ENCODE measurements around the gene NFIX.
"Not testable (repeated sequence)": the region's sequence is repeated elsewhere in the genome, so short reads cannot be mapped to it uniquely, and the experiment has no call there.

NFIX gene

GRCh38 chr19:12994701-12995595 lies at the start of gene NFIX:
TSS of gene NFIX (plus strand) at chr19:12995475. CDS start at chr19:12995838, 363 bp downstream.
- no peak for DNase-seq

- DNase-seq = peak; percentile 95 to 97
Observed at GRCh38 chr19:12945479-12946091, 49.7 kb upstream of the NFIX start, which contains the start of gene RAD23A. TSS of gene RAD23A (plus strand) at chr19:12945862. CDS start at chr19:12945949, 87 bp downstream.

GRCh38 chr19:12946092-12946721 lies 49.1 kb upstream of the NFIX start:
- DNase-seq = peak; percentile 16 to 64

GRCh38 chr19:12946731-12947496 lies 48.4 kb upstream of the NFIX start:
- no peak for DNase-seq

- DNase-seq = no peak
Observed at GRCh38 chr19:12947702-12948611, 47.3 kb upstream of the NFIX start.

- DNase-seq = no peak
Observed at GRCh38 chr19:12948612-12949362, 46.5 kb upstream of the NFIX start.

- DNase-seq = no peak
Observed at GRCh38 chr19:12949363-12950283, 45.7 kb upstream of the NFIX start.

GRCh38 chr19:12952050-12952449 lies 43.2 kb upstream of the NFIX start:
- not testable (repeated sequence) for DNase-seq

GRCh38 chr19:12952488-12953137 lies 42.7 kb upstream of the NFIX start:
- DNase-seq = no peak

- DNase-seq = peak in 1 of 2 experiments; percentile 27
Observed at GRCh38 chr19:12953138-12953798, 42.0 kb upstream of the NFIX start.

- no peak for DNase-seq
Observed at GRCh38 chr19:12953799-12954611, 41.3 kb upstream of the NFIX start.

- DNase-seq = no peak
Observed at GRCh38 chr19:12954612-12954962, 40.7 kb upstream of the NFIX start.

GRCh38 chr19:12955575-12955974 lies 39.7 kb upstream of the NFIX start:
- not testable (repeated sequence) for DNase-seq

- no peak for DNase-seq
Observed at GRCh38 chr19:12955996-12956395, 39.3 kb upstream of the NFIX start.

- peak; percentile 70 to 85 for DNase-seq
Observed at GRCh38 chr19:12956446-12957388, 38.6 kb upstream of the NFIX start, which contains the start of gene GADD45GIP1. TSS of gene GADD45GIP1 (minus strand) at chr19:12957223. CDS start at chr19:12957212, 11 bp downstream.

- DNase-seq = not testable (repeated sequence)
Observed at GRCh38 chr19:12957389-12957952, 37.8 kb upstream of the NFIX start.
